ENCODE measurements around the gene MIB1.

The MIB1 gene

GRCh38 chr18:21900605-21901352 is 160.2 kb downstream of the MIB1 start:
- DNase-seq, result no peak

GRCh38 chr18:21901423-21901945 is 160.9 kb downstream of the MIB1 start:
- no peak for DNase-seq

GRCh38 chr18:21903709-21904108 is 163.1 kb downstream of the MIB1 start:
- no peak for DNase-seq

- no peak for DNase-seq
Observed at GRCh38 chr18:21904856-21905255, 164.3 kb downstream of the MIB1 start.

- no peak for DNase-seq
Observed at GRCh38 chr18:21907451-21907850, 166.9 kb downstream of the MIB1 start.

- DNase-seq, result no peak
Observed at GRCh38 chr18:21908711-21909110, 168.1 kb downstream of the MIB1 start.

- no peak for DNase-seq
Observed at GRCh38 chr18:21910906-21911305, 170.3 kb downstream of the MIB1 start.

GRCh38 chr18:21911551-21911950 is 171.0 kb downstream of the MIB1 start:
- no peak for DNase-seq

- DNase-seq, result no peak
Observed at GRCh38 chr18:21912339-21913239, 172.0 kb downstream of the MIB1 start.

- DNase-seq, result no peak
Observed at GRCh38 chr18:21914739-21915319, 174.2 kb downstream of the MIB1 start.

- DNase-seq, result no peak
Observed at GRCh38 chr18:21915546-21915945, 175.0 kb downstream of the MIB1 start.

GRCh38 chr18:21916594-21916993 is 176.0 kb downstream of the MIB1 start:
- no peak for DNase-seq

- no peak for DNase-seq
Observed at GRCh38 chr18:21918693-21919092, 178.1 kb downstream of the MIB1 start.
